ENCODE measurements around the gene TRIO. TPM values are rescaled to one million over a fixed set of nuclear protein-coding genes. Genes with fewer than 3 reads are reported as not detected.

Gene TRIO
- polyA plus RNA-seq, 3 donors: 1.7 to 45.8 (median 2.1) TPM

DNA sequence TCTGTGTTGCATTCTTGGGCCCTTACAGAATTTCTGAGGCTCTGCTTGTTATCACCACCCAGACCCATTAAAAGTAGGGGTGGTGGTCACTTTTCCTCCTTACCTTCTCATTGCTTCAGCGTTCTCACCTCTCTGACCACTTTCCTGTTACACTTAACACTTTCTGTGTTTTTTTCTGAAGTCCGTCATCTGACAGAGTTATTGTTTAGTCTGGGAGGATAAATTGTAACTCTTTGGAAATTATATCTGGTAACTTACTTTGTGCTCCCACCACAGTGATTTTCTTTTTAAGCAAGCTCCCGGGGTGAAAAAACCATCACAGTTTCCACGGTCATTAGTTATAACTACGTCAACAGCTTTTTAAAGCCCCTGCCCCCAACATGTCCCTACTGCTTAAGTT is 227.2 kb downstream of the TRIO start:
- H3K79me2 ChIP-seq (ENCODE audit: insufficient read depth, low read length): no peaks in the 10 kb centered on the region
- no peak overlapping the region for H3K27ac Mint-ChIP-seq

DNA sequence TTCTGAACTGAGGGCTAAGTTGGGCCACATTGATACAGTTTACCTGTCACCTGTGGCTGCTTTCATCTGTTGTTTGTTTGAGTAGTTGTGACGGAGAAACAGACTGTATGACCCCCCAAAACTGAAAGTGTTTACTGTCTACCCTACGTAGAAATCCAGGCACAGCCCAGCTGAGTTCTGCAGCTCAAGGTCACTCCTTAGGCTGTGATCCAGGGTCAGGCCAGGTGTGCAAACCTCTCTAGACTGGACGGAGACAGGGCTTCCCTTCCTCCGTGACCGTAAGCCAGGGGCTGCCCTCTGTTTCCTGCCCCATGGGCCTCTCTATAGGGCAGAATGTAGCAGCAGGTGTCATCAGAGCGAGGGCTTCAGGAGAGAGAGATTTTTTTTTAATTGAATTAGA is 230.5 kb downstream of the TRIO start:
- DNase-seq: no peak
- no peak overlapping the region for H2AFZ ChIP-seq (ENCODE audit: insufficient read depth, low read depth, low read length, poor library complexity, severe bottlenecking)

More for the DNA sequence above, 227.2 kb downstream of the TRIO start:
- Histone ChIP-seq H4K20me1 (ENCODE audit: insufficient read depth, low read length) (no peaks in the 10 kb centered on the region), H2AFZ (ENCODE audit: insufficient read depth, low read depth, low read length, poor library complexity, severe bottlenecking) (no peak overlapping the region), H3K27ac (ENCODE audit: low read depth in 1 of 2, low read length in 2 of 2) (no peak overlapping the region), H3K36me3 (replicated peaks in 1 of 2; ENCODE audit: control insufficient read depth in 1 of 2, insufficient read depth in 2 of 2, low read length in 2 of 2) (peaks cover 91 to 97% of the 10 kb centered on the region in 2 donors), H3K4me1 (ENCODE audit: control insufficient read depth in 1 of 2, insufficient read depth in 2 of 2, low read length in 2 of 2) (no peaks in the 10 kb centered on the region), H3K9ac (ENCODE audit: insufficient read depth, low read length, poor library complexity, severe bottlenecking) (no peak overlapping the region), H3K4me3 (replicated peaks in 1 of 3; ENCODE audit: low read depth in 2 of 3, low read length in 3 of 3) (no peak overlapping the region), H3K4me2 (replicated peaks; ENCODE audit: extremely low read depth, low read length, poor library complexity, severe bottlenecking) (no peak overlapping the region), H3K27me3 (ENCODE audit: control insufficient read depth in 2 of 2, insufficient read depth in 2 of 2, low read length in 2 of 2) (no peaks in the 10 kb centered on the region), H3K9me3 (replicated peaks in 1 of 2; ENCODE audit: control insufficient read depth in 1 of 2, insufficient read depth in 1 of 2, low read length in 2 of 2) (no peaks in the 10 kb centered on the region)
- no peak for DNase-seq
- Mint-ChIP-seq H3K36me3 (peaks cover 79 to 93% of the 10 kb centered on the region in 2 donors), H3K4me1 (no peaks in the 10 kb centered on the region), H3K4me3 (no peak overlapping the region), H3K9me3 (peaks cover 0 to 2% (median 0%) of the 10 kb centered on the region in 7 donors), H3K27me3 (ENCODE audit: low read depth in 3 of 3) (peaks cover 0 to 2% (median 0%) of the 10 kb centered on the region in 3 donors)
- intact Hi-C loops (cut with micrococcal nuclease): no loop called here
- WGBS (ENCODE audit: insufficient coverage): no CpG with 5 or more reads among the region's 5 CpGs
- TF ChIP-seq, protein P1, sequence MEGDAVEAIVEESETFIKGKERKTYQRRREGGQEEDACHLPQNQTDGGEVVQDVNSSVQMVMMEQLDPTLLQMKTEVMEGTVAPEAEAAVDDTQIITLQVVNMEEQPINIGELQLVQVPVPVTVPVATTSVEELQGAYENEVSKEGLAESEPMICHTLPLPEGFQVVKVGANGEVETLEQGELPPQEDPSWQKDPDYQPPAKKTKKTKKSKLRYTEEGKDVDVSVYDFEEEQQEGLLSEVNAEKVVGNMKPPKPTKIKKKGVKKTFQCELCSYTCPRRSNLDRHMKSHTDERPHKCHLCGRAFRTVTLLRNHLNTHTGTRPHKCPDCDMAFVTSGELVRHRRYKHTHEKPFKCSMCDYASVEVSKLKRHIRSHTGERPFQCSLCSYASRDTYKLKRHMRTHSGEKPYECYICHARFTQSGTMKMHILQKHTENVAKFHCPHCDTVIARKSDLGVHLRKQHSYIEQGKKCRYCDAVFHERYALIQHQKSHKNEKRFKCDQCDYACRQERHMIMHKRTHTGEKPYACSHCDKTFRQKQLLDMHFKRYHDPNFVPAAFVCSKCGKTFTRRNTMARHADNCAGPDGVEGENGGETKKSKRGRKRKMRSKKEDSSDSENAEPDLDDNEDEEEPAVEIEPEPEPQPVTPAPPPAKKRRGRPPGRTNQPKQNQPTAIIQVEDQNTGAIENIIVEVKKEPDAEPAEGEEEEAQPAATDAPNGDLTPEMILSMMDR (IDR thresholded peaks at IDR 0.05): no peak

More for the DNA sequence above, 230.5 kb downstream of the TRIO start:
- TF ChIP-seq, protein P1 (IDR thresholded peaks at IDR 0.05): no peak
- Histone ChIP-seq H3K9ac (ENCODE audit: insufficient read depth, low read length, poor library complexity, severe bottlenecking) (no peak overlapping the region), H3K4me3 (replicated peaks in 1 of 3; ENCODE audit: low read depth in 2 of 3, low read length in 3 of 3) (no peak overlapping the region), H3K79me2 (ENCODE audit: insufficient read depth, low read length) (no peaks in the 10 kb centered on the region), H3K9me3 (replicated peaks in 1 of 2; ENCODE audit: control insufficient read depth in 1 of 2, insufficient read depth in 1 of 2, low read length in 2 of 2) (no peaks in the 10 kb centered on the region), H3K4me1 (ENCODE audit: control insufficient read depth in 1 of 2, insufficient read depth in 2 of 2, low read length in 2 of 2) (no peaks in the 10 kb centered on the region), H3K4me2 (replicated peaks; ENCODE audit: extremely low read depth, low read length, poor library complexity, severe bottlenecking) (no peak overlapping the region), H3K27ac (ENCODE audit: low read depth in 1 of 2, low read length in 2 of 2) (no peak overlapping the region), H3K27me3 (ENCODE audit: control insufficient read depth in 2 of 2, insufficient read depth in 2 of 2, low read length in 2 of 2) (no peaks in the 10 kb centered on the region), H3K36me3 (replicated peaks in 1 of 2; ENCODE audit: control insufficient read depth in 1 of 2, insufficient read depth in 2 of 2, low read length in 2 of 2) (peaks cover 93 to 97% of the 10 kb centered on the region in 2 donors), H4K20me1 (ENCODE audit: insufficient read depth, low read length) (no peaks in the 10 kb centered on the region)
- WGBS (ENCODE audit: insufficient coverage): 90% methylated on average over 2 of the region's 6 CpGs
- Mint-ChIP-seq H3K27me3 (ENCODE audit: low read depth in 3 of 3) (peaks cover 0 to 2% (median 0%) of the 10 kb centered on the region in 3 donors), H3K27ac (peak overlapping the region in 1 of 7 donors; percentile 27), H3K4me1 (no peaks in the 10 kb centered on the region), H3K4me3 (no peak overlapping the region), H3K36me3 (peaks cover 75 to 91% of the 10 kb centered on the region in 2 donors), H3K9me3 (peaks cover 0 to 2% (median 0%) of the 10 kb centered on the region in 7 donors)
- intact Hi-C loops (cut with micrococcal nuclease): no loop called here

Data from CD14-positive monocyte (primary cell).